ENCODE data around the gene HSF5.
"Not testable (repeated sequence)": the region's sequence is repeated elsewhere in the genome, so short reads cannot be mapped to it uniquely, and the experiment has no call there.

The HSF5 gene

DNA sequence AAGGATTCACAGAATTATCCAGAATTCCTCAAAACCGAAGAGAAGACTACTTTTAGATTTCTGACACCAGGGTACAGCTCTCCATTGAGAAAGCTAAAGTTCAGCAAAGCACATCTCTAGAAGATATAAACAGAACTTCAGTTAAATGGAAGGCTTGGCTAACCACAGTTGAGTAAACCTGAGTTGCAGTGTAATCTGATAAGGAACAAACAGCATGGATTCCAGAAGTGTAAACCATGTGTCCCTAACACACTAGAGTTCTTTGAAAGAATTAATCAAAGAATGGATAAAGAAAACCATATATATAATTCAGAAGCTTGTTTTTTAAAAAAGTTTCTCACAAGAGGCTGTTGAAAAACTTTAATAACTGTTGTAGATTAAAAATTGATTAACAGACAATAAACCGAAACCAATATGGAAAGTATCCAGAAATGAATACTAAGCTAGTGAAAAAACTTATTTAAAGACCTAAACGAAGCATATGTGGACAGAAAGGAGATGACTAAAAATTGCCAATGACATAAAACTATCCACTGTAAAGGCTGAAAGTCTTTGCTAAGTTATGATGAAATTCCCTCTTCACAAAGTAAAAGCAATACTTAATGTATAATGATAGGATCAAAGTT lies 75.1 kb downstream of the HSF5 start:
- no peak for DNase-seq (ENCODE audit: low read depth in 3 of 3)

DNA sequence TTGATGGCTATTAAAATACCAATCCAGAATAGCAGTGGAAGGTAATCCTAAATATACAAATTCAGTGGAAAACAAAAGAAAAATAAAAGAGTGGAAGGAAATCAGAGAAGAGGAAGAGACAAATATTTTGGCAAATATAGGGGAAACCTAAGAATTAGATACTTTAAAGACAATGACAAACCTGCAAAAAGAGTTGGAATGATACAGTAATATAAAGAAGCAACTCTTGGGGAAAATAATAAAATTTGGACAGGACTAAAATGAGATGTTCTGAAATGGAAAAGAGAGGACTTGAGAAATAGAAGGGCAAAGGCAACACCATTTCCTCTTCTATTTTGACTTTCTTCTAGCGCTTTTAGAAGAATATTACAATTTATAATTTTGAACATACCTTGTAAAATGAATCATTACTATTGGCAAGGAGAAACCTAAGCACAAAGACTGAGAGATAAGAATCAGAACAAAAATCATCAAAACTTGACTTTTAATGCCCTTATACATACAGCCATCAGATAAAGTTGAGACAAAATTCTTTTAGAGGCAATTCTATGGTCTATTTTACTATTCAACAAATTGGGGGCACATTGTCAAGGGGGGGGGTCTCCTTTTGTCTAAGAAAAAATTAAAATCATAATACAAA lies 76.0 kb downstream of the HSF5 start:
- no peak for DNase-seq (ENCODE audit: low read depth in 3 of 3)

DNA sequence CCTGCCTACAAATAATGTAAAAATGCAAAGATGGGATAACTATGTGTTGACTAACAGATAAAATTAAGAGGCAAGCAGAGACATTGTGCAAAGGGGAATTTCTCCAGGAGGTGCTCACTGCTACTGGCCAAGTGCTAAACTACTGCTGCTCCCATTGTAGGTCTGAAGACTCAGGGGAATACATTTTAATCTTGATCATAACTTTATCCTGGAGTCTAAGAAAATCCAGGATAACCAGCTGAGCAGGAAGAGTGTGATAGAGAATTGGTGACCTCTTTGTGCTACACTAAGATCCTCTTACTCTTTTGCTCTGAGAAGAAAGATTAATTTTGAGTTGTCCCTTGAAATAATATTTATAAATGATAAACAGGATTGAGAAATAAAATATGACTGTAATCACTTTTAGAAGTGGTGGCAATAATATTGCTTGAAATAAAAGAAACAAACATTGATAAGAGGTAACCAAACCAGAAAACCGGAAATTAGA lies 76.8 kb downstream of the HSF5 start:
- DNase-seq (ENCODE audit: low read depth in 3 of 3) = no peak

DNA sequence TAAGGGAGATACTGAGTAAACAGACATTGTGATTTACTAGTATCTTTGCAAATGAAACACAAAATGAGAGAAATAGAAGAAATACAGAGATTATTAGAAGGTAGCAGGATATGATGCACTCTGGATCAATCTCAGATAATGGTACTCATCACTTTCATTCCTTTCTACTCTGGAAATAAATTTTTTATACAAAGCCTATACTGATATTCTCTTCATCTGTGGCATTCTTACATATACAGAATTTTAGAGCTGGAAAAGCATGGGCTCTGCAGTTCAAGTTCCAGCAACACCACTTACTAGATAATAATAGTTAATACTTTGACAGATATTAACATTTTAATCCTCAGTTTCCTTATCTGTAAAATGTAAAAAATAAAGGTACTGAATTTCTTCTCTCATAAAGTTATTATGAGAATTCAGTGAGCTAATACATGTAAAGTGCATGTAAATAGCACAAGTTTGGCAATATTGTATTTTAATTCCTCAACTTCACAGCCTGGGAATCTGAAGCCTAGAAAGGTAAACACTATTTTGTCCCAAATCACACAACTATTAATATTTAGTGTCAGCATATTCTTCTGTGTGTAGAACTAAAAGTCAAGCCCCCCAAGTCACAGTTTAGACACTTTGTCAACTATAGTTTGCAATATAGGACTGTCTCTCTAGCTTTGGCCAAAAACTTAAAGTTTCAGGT lies 77.3 kb downstream of the HSF5 start:
- no peak for DNase-seq (ENCODE audit: low read depth in 3 of 3)

DNA sequence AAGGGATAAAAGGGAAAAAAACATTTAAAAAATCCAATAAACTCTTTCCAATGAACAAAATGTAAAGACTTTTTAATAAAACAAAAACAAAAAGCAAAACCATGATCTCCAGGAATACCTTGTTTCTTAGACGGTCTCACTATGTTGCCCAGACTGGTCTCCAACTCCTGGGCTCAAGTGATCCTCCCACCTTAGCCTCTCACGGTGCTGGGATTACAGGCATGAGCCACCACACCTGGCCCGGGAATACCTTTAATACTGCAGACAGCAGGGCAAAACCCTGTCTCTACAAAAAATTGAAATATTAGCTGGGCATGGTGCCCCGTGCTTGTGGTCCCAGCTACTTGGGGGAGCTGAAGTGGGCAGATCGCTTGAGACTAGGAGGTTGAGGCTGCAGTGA lies 78.8 kb downstream of the HSF5 start:
- DNase-seq (ENCODE audit: low read depth in 3 of 3) = no peak

DNA sequence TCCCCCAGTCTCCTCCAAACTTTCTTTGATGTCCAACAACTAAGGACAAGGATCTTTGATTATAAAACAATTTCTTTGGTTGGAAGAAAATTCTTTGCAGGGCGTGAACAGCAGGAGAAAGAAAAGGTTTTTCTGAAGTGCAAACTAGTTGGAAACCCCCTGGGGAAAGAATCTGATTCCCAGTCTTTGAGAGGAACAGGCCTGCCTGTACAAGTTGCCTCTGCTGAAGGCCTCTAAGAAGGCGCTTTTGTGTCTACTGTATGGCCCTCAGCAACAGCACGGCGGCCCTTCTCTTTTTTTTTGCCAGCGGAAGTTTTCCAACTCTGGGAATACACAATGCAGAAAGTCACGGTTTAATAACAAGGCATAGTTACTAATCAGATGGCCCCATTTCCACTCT lies 84.9 kb downstream of the HSF5 start:
- no peak for DNase-seq (ENCODE audit: low read depth in 3 of 3)

DNA sequence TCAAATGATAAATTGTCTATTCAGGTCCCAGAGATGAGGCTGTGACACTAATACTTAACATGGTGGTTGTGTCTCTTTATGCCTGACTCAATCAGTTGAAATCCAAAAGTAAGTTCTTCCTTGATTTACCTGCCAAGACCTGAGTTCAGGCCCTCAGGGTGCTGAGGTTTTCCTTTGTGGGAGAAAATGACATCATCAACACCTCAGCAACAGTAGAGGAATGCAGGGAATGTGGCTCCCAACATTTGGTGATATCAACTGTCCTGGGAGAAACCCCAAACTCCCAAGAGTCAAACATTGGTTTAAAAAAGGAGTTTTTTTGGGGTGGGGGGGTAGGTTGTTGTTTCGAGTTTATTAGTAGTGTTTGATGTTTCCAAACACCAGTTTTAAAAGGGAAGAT lies 85.5 kb downstream of the HSF5 start:
- no peak for DNase-seq (ENCODE audit: low read depth in 3 of 3)

DNA sequence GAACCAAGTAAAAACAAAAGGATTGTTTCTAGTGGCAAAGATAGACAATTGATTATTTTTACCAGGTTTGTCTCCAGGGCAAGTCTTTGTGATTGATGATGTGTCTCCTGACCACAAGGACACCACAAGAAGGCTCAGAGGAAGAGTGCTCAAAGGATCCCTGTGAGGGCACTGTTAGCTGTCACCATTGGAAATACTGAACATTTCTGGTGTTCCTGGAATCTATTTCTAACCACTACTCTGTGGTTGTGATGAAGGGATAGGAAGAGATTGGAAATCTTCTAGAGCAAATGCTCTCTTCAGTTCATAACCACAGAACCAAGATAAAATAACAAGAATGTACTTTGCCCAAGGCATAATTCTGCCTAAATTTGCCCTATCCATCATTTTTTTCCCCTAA lies 86.2 kb downstream of the HSF5 start:
- DNase-seq (ENCODE audit: low read depth in 3 of 3) = no peak

DNA sequence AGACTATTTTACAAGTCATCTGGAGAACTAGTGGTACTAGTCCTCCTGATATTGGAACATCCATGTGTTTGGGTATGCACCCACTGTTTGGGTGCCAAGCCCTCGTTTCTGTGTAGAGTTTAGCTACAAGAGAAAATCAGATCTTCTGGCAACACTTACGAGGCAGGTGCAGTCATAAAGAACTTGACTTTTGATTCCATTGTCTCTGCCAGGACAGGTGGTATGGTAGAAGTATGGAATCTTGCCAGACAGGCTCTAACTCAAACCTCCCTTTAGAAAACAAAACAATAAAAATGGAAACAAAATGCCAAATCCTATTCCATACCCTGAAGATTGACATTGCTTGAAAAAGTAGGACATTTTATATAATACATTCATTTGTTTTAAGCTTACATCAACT lies 86.9 kb downstream of the HSF5 start:
- no peak for DNase-seq (ENCODE audit: low read depth in 3 of 3)

DNA sequence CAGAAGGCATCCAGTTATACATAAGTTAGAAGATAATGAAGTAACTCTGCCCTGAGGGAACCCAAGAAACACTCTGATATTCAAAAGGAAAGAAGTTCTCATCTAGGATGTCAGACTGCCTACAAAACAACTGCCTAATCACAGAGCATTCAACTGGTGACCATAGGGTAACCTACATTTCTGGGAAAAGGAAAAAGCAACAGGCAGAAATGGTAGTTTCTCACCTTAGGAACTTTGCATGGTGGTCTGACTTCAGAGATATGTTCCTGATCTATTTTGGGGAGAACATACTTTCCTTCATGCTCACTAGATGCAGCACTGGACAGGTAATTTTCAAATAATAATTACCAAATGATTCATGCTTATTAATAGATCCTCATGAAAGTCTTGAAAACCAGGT lies 87.4 kb downstream of the HSF5 start:
- DNase-seq (ENCODE audit: low read depth in 3 of 3) = no peak

DNA sequence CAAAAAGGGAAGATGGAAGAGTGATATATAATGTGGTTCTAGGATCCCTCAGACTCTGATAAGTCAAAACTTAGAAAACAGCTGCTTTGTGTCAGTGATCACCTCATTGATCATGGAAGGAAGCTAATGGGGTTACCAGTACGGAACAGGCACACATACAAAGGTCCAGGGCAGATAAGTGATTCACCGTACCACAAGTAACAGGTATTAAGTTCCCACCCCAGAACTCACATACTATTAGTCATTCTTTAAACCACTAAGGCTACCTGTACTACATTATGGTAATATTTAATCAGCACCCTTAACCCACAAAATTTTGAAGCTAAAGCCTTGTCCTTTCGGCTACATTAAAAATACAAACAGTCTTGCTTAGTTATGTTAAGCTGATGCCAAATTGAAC lies 88.2 kb downstream of the HSF5 start:
- DNase-seq (ENCODE audit: low read depth in 3 of 3) = no peak

DNA sequence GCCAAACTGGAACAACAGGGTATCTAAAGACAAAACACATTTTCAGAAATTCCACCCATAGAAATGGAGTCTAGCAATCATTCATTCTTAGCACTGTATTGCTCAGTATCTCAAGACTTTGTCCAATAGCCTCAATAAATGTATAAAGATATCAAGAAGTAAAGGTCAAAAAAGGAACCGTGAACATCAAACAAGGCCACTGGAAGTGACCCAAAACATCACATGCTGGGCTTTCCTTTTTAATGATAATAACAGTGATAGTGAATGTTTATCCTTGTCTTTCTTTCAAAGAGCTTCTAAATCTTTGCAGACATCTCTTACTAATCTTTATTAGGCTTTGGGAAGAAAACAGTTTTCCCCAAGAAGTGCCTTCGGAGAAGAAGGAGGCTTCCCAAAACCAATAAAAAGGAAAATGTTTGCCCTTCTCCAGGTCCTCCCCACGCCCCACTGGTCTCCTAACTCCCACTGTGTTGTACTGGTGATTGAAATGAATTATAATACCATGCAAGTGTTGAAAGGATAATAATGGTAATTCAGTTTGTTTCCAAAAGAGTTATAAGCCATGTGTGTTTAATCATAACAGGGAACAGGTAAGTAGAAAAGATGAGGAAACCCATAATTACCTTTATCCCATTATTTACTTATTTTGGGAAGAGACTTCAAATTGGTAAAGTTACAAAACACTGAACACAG lies 89.5 kb downstream of the HSF5 start:
- DNase-seq (ENCODE audit: low read depth in 3 of 3) = no peak

DNA sequence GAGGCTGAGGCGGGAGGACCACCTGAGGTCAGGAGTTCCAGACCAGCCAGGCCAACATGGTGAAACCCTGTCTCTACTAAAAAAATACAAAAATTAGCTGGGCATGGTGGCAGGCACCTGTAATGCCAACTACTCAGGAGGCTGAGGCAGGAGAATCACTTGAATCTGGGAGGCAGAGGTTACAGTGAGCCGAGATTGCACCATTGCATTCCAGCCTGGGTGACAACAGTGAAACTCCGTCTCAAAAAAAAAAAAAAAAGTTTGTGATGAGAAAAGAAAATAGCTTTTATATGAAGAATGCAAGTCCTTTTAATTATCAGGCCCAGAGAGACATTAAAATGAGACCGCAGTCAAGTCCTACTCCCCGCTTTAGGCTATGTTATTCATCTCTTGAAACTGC lies 90.8 kb downstream of the HSF5 start:
- not testable (repeated sequence) for DNase-seq (ENCODE audit: low read depth in 3 of 3)

DNA sequence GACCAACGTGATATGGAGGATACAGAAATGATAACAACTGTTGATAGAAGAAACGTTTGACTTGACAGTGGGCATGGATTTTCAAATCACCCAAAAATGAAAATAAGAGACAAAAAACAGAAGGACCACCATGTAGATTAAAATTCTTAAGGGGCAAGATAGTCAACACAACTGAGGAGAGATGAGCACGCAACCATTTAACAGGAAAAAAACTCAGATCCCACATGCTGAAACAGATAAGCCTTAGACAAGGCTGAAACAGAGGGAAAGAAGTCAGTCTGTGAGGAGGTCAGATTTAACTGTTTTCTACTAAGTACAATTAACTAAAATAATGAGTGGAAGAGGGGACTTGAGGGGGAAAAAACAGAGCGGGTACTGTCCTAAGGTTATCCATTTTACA lies 92.0 kb downstream of the HSF5 start:
- DNase-seq (ENCODE audit: low read depth in 3 of 3) = no peak

DNA sequence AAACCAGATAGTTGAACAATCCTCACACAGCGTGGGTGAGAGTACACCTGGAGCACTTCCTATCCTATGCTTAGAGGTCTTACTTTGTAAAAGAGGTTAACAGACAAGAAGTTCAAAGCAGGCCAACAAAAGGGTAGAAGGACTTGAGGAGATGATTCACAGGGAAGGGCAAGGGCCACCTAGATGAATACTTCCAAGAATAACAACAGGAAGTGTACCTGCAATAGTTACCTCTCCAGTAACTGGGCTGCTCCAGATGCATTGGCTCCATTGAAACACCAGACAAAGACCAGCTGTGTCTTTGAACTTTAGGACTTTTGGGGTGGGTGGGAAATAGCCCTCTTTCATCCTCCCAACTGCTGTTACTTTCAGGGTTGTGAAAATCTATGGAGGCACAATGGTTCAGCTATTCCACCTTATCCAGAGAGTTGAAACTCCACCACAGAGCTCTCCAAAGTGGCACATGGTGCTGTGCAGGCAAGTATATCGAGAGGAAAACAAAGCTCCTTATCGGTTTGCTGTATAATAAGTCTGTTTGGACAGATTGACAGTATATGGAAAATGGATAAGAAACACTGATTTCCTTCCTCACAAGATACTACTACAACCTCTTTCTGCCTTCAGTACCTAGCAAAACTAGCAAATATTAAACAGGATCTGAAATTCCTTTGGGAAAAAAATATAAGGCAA lies 93.5 kb downstream of the HSF5 start:
- no peak for DNase-seq (ENCODE audit: low read depth in 3 of 3)

DNA sequence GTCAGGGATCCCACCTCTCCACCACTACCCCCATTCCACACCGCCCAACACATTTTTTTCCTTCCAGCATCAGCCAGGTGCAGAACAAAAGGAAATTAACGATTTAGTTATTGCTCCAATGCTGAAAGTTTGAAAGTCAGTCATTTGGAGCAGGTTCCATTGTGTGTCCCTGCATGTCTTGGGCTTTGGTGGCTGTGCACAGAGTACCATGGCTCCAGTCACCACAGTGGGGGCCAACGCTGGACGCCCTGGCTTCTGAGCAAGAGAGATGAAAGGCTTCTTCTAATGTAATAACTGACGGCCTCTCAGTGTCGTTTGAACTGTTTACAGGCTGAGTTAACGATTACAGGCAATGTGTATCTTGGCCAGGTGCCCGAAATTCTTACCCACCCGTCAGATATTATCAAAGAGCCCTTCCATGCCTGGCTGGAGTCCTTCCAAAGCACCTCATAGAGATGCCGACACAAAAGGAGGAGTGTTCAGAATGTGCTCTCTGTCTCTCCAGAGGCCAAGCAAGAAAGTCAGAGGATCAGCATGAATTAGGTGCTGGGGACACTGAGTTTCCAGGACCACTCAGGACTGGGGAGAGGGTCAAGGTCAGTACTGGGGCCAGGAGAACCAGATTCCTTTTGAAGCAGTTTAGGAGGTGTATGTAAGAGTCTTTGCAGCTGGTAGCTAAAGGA lies 96.8 kb downstream of the HSF5 start:
- DNase-seq (ENCODE audit: low read depth in 3 of 3) = no peak

DNA sequence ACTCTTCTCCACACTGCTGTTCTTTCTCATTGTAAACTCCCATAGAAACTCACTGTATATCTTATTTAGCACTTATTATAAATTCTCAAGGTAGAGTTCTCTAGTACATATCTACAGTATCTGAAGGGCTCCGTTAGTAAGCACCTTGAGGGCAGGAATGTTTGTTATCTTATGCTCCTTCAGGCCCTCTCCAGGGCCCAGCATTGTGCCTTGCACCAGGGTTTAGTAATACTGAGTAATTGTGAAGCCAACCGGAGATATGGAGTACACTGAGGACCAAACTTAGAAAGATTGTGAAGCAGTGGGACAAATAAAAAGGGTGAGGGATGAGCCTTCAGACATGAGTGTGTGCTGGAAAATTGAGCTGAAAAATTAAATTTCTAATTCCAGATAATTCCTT lies 97.3 kb downstream of the HSF5 start:
- no peak for DNase-seq (ENCODE audit: low read depth in 3 of 3)

DNA sequence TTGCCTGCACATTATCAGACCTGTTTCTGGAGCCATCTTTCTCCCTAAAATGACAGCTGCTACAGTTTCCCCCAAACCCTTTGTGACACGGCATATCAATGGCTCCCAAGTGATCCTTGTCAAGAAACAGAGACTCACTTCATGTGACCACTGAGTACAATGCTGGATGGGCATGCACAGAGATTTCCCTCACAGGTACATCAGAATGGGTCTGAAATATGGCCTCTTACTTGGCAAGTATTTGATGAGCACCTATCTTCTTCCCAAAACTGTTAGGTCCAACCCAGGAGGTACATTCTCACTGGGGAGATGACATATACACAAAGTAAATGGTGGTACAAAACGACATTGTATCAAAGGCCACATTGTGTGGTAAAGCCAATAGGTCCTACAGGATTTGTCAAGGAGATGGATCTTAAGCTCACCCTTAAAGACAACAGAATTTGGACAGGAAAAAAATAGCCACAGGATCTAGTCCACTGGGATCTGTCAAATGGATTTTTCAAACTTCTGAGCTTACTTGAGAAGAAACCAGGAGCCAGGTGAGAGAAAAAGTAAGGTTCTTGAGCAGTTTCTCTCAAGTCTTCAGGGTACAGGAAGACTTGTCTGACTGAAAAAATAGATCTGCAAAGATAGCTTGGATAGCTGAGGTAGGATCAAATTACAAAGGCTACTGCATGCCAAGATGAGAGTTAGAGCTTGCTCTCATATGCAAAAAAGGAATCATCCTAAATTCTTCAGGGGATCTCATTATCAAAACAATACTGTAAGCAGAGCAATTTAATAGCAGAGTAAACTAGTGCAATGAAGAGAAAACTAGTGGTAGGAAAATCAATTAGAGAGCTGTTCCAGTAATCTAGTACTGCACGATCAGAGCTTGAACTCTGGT lies 99.7 kb downstream of the HSF5 start:
- no peak for DNase-seq (ENCODE audit: low read depth in 3 of 3)

DNA sequence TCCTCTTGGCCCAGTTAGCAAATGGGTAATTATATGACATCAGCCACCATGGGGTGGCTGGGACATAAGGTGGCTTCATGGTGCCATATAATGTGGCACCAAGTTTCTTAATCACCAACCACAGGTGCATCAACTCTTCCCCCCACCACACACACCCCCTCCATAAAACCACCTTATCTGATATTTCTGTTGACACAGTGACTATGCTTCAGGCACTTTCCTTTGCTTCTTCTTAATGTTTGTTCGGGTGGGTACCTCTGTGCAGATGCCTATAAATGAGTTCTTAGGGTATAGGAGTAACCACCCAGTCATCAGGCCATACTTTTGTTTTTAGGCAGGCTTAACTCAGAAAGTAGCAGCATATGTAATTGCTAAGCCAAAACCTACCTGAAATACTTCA lies 100.4 kb downstream of the HSF5 start:
- DNase-seq (ENCODE audit: low read depth in 3 of 3) = no peak

DNA sequence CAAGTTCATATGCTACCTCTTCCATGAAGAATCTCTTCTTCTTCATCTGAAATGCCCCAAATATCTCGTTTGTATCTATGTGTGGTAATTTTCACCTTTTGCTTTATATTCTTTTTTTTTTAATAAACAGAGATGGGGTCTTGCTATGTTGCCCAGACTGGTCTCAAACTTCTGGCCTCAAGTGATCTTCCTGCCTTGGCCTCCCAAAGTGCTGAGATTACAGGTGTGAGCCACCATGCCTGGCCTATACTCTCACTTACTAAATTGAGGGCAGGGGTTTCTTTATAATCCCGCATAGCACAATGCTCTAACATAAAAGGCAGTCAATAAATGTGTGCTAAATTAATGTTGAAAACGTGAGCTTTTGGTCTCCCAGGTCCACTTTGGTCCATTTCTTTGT lies 101.5 kb downstream of the HSF5 start:
- DNase-seq (ENCODE audit: low read depth in 3 of 3) = no peak

Measured in stimulated activated CD4-positive, alpha-beta T cell treated with anti-CD3 and anti-CD28 coated beads, TNF-alpha, amount 100 ng/mL, for 4 hours (primary cell).